Myocyte (in vitro differentiated cells): ENCODE measurements around the gene SYNM. TPM values are rescaled to one million over a fixed set of nuclear protein-coding genes. Genes with fewer than 3 reads are reported as not detected.
"Not testable (repeated sequence)": the region's sequence is repeated elsewhere in the genome, so short reads cannot be mapped to it uniquely, and the experiment has no call there.

Source experiments
- DNase-seq: peaks from one replicate; pipeline ENCODE4 v3.0.0-alpha.2; 2012; ENCODE audit warnings: low read depth
- total RNA-seq: library from RNA; depleted of rRNA; stranded (reverse); fragments of >200 nt; gene quantifications from 2 replicates; pipeline ENCODE4 v1.2.3, GENCODE V29; 2014

The SYNM gene
- total RNA-seq, 1 donor from 2014 or later, result 12.0 TPM

DNA sequence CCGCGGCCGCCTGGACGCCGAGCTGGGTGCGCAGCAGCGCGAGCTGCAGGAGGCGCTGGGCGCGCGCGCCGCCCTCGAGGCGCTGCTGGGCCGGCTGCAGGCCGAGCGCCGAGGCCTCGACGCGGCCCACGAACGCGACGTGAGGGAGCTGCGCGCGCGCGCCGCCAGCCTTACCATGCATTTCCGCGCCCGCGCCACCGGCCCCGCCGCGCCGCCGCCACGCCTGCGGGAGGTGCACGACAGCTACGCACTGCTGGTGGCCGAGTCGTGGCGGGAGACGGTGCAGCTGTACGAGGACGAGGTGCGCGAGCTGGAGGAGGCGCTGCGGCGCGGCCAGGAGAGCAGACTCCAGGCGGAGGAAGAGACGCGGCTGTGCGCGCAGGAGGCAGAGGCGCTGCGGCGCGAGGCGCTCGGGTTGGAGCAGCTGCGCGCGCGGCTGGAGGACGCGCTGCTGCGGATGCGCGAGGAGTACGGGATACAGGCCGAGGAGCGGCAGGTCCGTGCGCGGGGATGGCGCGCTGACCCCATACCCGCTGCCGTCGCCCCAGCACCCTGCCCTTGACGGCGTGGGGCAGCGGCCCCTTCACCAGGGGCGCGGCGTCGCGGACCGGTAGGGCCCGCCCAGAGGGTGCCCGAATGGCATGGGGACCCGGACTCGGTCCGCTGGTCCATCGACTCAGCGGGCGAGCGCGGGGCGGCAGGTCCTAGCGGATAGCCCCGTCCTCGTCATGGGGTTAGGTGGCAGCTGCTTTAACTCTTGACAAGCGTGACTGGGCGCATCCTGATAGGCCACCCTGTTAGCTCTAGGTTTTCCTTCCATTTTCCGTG is 848 bp downstream of the SYNM start:
- peak; percentile 47 for DNase-seq

DNA sequence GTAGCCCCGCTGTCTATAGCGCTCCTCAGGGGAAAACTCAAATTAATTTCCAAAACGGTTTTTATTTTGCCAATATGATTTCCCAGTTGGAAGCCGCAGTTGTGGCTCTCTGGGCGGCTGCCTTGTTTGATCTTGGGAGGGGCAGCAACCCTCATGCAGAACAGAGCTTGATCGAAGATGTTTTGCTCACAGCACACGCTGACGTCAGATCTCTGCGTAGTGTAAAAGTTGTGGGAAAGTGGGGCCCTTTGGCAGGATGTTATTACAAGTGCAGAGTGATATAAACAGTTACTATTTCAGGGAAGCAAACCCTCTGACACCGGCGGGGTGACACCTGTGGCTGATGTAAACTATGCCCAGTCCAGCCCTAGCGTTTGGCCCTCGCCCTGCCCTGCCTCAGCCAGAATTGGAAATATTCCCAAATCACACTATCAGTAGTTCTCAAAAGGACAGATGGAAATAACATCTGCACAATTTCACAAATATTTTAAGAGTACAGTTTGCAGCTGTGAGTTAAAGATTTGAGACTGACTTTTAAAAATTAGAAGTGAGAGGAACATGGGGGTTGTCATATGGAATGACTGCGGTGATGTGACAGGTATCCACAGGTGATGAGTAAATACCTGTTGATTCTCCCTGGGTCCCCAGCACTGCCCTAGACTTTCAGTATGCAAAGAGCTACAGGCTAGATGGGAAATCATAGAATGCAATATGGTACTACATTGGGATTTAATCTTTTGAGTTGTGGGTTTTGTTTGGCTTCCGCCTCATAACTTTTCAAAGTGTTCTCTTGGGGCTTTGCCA is 1.7 kb downstream of the SYNM start:
- no peak for DNase-seq

DNA sequence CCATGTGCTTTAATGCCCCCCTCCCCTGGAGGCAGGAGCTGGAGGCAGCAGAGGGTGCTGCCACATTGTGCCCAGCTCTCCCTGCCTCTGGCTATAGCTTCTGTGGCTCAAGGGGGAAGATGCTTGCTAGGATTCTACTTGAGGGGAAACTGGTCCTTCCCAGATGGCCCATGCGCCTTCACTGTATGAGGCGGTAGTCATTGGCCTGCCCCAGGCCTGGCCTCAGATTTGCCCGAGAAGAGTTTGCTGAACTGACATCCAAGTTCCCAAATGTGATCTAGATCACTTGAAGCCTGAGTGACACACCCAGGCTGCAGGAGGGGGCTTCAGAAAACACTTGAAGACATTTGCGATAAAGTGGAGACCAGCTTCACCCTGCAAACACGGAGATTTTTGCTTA is 4.1 kb downstream of the SYNM start:
- DNase-seq, result no peak

DNA sequence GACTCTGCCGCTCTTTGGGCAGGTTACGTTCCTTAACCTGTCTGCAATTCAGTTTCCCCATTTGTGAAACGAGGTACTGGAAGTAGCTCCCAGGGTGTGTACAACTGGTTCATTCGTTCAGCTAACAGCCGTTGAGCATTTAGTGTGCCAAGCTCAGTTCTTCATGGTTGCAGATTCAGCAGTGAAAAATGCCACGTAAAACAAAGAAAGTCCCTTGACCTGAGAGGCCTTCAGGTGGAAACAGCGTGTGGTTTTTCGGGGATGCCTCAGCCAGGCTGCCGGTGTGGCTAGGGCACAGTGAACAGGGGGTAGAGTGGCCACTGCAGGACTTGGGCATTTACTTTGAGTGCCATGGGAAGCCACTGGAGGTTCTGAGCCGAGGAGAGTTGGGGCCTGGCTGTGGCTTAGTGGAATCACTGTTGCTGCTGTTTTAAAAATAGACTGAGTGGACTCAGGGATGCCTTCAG is 4.7 kb downstream of the SYNM start:
- DNase-seq, result peak; percentile 63

DNA sequence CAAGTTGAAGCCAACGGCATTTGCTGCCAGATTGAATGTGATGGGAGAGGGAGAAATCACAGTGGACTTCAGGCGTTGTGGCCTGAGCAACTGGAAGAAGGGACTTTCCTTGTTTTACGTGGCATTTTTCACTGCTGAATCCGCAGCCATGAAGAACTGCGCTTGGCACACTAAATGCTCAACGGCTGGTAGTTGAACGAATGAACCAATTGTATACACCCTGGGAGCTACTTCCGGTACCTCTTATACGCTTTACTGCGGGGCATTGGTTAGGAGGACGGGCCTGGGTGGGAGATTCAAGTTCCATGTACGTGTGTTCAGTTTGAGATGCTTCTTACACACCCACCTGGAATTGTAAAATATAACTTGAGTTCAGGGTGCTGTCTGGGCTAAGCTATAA is 5.2 kb downstream of the SYNM start:
- DNase-seq, result no peak

DNA sequence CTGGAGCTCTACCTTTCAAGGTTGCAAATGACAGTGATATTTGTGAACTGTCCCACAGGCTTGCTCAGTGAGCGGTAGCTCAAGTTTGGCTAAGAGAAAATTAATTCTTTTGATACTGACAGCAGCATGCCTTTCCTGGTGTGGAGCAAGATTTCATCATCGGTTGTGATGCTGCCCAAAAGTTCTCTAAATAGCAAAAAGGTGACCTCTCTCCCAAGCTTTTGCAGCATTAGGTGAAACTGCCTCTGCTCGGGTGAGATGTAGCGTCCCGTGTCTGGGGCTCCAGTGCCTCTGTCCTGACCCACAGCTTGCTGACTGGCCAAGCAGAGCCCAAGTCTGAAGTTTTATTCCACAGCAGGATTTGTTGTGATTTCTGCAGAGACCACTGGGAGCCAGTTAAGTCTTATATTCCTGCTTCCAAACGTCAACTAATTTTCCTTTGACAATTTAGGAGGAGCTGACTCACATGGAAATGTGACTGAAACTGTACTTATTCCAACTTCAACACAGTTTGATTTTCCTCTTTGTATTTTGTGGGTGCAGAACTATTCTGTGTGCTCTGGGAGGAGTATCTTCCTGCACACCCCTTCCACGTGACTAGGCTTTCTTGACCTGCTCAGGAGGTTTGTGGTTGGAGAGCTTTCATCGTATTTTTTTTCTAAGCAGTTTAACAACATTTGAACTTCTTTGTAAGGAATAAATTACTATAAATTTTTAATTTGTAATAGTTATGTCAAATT is 5.9 kb downstream of the SYNM start:
- no peak for DNase-seq

DNA sequence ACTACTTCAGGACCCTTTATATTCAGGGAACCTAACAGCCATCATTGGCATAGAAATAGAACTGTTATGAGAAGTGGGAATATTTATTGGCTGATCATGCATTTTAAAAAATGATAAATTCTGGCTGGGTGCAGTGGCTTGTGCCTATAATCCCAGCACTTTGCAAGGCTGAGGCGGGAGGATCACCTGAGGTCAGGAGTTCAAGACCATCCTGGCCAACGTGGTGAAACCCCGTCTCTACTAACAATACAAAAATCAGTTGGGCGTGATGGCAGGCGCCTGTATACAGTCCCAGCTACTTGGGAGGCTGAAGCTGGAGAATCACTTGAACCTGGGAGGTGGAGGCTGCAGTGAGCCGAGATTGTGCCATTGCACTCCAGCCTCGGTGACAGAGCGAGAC is 6.8 kb downstream of the SYNM start:
- DNase-seq, result not testable (repeated sequence)

DNA sequence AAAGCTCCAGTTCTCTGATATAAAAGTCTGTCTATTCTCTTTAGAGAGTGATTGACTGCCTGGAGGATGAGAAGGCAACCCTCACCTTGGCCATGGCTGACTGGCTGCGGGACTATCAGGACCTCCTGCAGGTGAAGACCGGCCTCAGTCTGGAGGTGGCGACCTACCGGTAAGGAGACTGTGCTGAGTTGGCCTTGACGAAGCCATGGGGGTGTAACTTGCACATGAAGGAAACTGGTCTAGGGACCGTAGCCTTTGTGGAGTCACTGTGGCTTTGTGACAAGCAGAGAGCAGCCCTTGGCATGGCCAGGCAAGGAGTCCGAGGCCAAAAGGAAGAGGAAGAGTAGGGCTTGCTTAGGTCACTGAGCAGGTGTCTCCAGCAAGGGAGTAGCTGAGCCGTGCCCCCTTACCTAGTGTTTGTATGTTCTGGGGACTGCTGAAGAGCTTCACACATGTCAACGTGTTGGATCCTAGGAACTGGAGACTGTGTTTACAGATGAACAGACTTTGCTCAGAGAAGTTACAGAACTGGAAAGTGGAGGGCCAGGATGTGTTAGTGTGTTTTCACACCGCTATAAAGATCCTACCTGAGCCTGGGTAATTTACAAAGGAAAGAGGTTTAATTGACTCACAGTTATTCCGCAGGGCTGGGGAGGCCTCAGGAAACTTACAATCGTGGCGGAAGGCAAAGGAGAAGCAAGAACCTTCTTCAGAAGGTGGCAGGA is 8.8 kb downstream of the SYNM start:
- no peak for DNase-seq

DNA sequence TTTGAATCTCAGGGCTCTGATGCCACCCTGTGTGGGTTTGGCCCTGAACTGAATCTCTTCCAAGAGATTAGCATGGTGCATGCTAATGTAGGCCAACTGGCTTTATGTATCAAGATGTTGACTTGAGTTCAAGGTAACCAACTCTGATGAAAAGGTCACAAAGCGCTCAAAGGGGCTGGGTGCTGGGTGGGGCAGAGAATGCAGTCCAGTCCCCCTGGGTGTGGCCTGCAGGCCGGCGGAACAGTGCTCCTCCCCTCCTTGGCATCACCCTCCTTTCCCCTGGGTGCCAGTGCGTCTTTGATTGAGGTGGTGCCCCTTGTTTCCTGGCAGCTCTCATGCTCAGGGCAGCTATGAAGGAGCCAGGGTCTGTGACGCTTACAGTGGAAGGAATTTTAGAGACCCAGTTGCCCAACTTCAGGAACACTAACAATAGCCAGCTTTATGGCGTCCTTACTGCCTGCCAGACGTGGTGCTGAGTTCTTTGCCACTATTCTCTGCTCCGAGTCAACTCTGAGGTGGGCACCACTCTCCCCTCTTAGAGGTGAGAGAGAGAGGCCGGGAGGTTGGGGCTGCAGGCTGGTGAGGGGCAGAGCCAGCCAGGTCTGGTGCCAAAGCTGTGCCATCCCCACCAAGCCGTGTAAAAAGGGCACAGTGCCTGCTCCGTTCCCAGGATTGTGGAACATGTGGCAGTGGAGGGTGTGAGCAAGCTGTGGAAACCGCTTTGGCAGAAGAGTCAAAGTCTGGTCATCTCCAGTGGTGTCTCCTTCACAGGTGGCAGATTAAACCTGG is 9.8 kb downstream of the SYNM start:
- DNase-seq, result no peak

DNA sequence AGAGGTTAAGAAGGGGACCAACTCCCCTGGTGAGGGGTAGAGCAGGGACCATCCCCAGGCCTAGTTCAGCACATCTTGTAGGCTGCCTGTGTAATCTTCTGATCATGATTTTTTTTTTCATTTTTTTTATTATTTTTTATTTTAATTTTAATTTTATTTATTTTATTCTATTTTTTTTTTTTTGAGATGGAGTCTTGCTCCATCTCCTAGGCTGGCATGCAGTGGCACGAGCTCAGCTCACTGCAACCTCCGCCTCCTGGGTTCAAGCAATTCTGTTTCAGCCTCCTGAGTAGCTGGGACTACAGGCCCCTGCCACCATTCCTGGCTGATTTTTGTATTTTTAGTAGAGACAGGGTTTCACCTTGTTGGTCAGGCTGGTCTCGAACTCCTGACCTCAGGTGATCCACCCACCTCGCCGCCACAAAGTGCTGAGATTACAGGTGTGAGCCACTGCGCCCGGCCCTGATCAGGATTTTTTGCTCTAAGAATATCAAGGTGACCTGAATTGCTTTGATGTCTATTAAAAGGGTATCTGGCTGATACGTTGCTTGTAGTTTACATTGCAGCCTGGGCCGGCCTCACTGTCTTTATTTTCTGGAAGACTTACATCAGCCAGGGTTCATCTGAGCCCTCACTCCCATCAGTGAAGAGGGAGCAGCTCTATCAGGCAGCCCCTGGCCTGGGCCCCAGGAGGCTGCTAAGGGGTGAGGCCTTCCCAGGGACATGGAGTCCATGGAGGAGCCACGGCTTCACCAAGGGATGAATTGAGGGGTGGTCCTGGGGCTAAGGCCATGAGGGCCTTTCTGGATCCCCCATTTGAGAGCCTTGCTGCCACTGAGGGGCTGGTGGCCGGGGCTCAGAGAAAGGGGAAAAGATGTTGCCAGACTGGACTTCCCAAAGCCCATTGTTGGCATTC is 10.7 kb downstream of the SYNM start:
- DNase-seq, result no peak

DNA sequence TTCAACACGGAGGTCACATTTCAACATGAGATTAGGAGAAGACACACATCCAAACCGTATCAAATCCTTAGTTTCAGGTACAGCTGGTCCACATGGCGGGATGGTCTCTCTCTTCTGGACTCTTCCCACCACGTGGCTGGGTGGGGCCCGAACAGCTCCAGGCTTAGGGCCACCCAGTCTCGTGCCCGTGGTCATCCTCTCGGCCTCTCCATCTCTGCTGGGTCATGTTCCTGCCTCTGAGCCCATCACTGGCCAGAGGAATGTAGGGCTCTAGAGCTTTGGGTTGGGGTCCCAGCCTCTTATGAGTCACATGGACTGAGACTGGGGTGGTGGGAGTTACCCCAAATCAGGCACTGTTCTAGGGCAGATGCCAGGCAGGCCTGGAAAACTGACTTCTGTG is 12.2 kb downstream of the SYNM start:
- DNase-seq, result no peak

DNA sequence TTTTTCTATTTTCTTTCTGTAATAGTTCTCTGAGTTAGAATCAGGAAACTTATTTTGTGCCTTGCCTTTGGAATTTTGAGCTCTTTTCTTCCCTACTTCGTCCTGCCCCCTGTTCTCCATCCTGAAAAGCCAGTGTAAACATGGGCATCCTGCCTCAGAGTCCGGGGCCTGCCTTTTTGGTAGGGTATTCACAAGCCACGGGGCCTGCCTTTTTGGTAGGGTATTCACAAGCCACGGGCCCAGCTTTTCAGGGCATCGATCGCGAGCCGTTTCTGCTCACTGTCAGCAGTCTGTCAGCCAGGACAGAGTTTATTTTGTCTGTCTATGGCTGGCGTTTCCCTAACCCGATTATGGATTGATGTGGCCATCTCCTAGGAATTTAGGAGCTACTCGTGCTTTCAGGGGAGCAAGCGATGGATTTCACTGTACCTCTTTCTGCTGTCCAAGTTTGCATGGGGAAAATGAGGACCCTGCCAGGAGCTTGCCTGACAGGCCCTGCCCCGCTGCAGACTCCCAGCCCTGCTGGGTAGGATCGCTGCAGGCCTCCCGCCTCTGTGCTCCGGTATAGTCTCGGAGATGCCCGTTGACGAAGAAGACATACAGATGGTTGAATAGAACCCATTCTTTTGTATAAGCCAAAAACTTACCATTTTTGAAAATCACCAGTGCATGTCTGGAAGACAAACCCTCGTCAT is 12.8 kb downstream of the SYNM start:
- no peak for DNase-seq

DNA sequence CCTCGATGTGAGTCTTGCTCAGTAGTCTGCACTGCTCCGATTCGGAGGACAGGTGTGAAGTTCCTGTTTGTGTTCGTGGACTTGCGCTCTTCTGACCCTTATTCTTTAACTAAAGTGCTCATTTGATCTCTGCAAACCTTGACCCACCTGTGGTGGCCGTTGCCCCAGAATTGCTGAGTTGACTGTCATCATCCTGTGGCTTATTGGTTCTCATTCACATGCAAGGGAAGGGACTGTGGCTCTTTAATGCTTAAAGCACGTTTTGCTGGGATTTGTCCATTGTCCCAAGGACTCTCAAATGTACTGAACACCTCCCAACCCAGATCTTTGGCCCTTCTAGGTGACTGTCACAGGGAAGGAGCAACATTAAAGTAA is 13.4 kb downstream of the SYNM start:
- DNase-seq, result no peak

DNA sequence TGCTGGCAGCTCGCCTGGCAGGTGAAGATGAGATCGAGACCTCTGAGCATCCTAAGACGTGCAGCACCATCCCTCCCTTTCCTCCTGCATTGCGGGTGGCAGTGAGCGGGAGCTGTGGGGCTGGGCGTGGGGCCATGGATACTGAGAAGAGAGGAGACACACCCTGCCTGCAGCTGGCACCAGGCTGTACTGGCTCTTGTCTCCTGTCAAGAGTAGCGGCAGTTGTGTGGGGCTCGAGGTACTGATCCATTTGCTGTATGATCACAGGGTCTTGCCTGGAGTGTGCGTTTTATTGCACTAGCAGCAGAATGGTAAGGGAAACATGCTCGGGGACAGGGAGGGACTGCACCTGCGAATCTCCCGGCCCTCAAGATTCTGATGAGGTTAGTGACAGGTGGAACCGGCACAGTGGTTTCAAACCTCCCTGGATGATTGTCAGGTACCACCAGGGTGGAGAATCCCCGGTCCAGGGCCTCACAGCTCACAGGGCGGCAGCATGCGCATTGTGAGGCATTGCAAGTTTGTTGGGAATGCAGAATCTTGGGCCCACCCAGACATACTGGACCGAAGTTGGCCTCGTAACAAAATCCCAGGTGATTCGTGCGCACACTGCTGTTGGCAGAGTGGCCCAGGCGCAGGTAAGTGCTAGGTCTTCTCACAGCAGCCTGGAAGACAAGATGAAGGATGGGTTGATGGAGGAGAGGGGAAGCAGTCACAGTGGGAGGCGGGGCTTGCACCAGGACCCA is 14.1 kb downstream of the SYNM start:
- no peak for DNase-seq

DNA sequence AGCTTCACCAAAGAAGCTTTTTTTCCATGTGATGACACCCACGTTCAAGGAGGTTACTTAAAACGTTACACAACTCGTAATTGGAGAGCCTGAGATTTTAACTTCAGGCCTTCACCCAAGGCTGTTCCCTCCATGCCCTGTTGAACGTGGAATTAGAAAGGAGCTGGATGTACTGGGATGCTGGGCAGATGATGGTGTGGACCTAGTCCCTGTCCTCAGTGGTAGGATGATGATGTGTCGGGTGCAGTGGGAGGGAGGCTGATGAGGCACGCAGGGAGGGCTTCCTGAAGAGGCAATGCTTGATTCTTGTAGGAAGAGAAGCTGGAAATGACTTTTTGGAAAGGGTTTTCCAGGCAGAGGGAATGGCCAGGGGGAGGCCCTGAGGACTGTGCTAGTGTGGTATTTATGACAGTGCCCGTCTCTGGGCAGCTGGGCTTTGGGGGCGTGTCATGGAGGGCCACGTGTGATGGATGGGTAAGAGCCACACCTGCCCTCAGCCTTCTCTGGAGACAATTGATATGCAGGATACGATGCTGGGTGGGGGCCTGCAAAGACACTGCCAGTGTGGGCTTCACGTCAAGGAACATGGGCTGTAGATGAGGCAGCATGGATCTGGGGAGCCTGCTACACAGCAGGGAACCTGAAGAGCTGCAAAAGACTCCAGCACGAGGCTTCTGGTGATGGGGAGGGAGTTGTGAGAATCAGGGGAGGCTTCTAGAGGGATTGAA is 15.3 kb downstream of the SYNM start:
- peak; percentile 41 for DNase-seq

DNA sequence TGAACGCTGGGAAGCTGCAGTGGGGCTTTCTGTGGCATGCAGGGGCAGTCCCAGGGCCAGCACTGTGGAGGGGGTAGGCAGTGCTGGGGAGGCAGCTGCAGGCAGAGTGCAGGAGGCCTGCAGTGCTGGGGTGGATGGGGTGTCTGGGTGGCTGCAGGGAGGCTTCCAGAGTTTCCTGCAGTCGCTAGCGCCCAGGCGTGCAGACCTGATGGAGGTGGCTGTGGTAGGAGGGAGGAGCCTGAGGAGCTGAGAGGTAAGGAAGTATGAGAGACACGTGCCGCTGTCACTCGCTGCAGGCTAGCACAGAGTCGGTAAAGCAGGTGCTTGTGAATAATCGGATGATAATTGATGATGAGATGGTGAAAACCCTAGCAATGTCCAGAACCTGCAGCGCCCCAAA is 16.3 kb downstream of the SYNM start:
- DNase-seq, result no peak
